ENCODE data around the gene ZNF805. TPM values are rescaled to one million over a fixed set of nuclear protein-coding genes. Genes with fewer than 3 reads are reported as not detected.

ZNF805 gene
- total and polyA plus RNA-seq, 2 of the 13 experiments (the other 11 are each of a cell fraction or from before 2014, with no cell fraction given): 5.1 to 12.8 TPM

DNA sequence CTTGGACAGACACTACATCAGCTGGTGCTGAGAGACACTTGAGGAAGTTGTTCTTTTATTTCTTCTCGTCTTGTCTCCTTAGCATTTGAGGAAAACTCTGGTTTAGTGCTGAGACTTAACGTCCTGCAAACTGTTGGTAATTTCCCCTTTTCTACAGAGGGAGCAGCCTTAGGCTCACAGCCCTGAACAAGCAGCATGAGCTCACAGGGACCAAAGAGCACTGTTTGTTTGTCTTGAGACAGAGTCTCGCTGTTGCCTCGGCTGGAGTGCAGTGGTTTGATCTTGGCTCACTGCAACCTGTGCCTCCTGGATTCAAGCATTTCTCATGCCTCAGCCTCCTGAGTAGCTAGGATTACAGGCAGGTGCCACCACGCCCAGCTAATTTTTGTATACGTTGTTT is 5.5 kb downstream of the ZNF805 start (continued):
- TF ChIP-seq ZNF776 (CRISPR knock-in tag; IDR thresholded peaks at IDR 0.05) (no peak), KLF16 (CRISPR knock-in tag; IDR thresholded peaks at IDR 0.05) (peak in 1 of 2 experiments; percentile 58; a peak in 1 of 4 replicates), SKI (IDR thresholded peaks at IDR 0.05; ENCODE audit: partially characterized antibody) (no peak), ZMYM3 (CRISPR knock-in tag; IDR thresholded peaks at IDR 0.05) (0 out of 2 replicates have a peak, but pooled peaks have one; percentile 34), CREB1 (IDR thresholded peaks at IDR 0.05) (no peak), CREB1 (CRISPR knock-in tag; IDR thresholded peaks at IDR 0.05) (no peak), ONECUT2 (CRISPR knock-in tag; IDR thresholded peaks at IDR 0.05) (no peak), LCORL (IDR thresholded peaks at IDR 0.05) (no peak), LCORL (CRISPR knock-in tag; IDR thresholded peaks at IDR 0.05) (no peak), ZBTB14 (CRISPR knock-in tag; IDR thresholded peaks at IDR 0.05) (no peak), ZNF652 (CRISPR knock-in tag; IDR thresholded peaks at IDR 0.05; ENCODE audit: borderline replicate concordance, low read depth) (no peak), KAT2B (IDR thresholded peaks at IDR 0.05; ENCODE audit: borderline replicate concordance, low read depth, low read length) (no peak), HOXD1 (CRISPR knock-in tag; IDR thresholded peaks at IDR 0.05) (no peak), MEIS2 (CRISPR knock-in tag; IDR thresholded peaks at IDR 0.05) (no peak), ZNF496 (CRISPR knock-in tag; IDR thresholded peaks at IDR 0.05; ENCODE audit: insufficient replicate concordance) (no peak), HMGXB3 (CRISPR knock-in tag; IDR thresholded peaks at IDR 0.05; ENCODE audit: borderline replicate concordance) (no peak), ZNF709 (CRISPR knock-in tag; IDR thresholded peaks at IDR 0.05) (no peak), KDM3A (CRISPR knock-in tag; IDR thresholded peaks at IDR 0.05; ENCODE audit: low read depth) (no peak), MXD4 (CRISPR knock-in tag; IDR thresholded peaks at IDR 0.05) (no peak), SETDB1 (CRISPR knock-in tag; IDR thresholded peaks at IDR 0.05; ENCODE audit: borderline replicate concordance) (no peak), ZSCAN30 (CRISPR knock-in tag; IDR thresholded peaks at IDR 0.05) (no peak), ZNF552 (CRISPR knock-in tag; IDR thresholded peaks at IDR 0.05; ENCODE audit: borderline replicate concordance) (no peak)
- TF ChIP-seq, protein P1, sequence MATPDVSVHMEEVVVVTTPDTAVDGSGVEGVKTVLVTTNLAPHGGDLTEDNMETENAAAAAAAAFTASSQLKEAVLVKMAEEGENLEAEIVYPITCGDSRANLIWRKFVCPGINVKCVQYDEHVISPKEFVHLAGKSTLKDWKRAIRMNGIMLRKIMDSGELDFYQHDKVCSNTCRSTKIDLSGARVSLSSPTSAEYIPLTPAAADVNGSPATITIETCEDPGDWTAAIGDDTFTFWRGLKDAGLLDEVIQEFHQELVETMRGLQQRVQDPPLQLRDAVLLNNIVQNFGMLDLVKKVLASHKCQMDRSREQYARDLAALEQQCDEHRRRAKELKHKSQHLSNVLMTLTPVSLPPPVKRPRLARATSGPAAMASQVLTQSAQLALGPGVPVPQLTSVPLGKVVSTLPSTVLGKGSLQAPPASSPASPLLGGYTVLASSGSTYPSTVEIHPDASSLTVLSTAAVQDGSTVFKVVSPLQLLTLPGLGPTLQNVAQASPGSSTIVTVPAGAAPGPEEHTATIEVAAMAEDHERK (CRISPR knock-in tag; IDR thresholded peaks at IDR 0.05; ENCODE audit: low read depth): no peak
- TF ChIP-seq, protein P2, sequence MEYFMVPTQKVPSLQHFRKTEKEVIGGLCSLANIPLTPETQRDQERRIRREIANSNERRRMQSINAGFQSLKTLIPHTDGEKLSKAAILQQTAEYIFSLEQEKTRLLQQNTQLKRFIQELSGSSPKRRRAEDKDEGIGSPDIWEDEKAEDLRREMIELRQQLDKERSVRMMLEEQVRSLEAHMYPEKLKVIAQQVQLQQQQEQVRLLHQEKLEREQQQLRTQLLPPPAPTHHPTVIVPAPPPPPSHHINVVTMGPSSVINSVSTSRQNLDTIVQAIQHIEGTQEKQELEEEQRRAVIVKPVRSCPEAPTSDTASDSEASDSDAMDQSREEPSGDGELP (IDR thresholded peaks at IDR 0.05; ENCODE audit: borderline replicate concordance, low read depth): no peak
- TF ChIP-seq, protein P3, sequence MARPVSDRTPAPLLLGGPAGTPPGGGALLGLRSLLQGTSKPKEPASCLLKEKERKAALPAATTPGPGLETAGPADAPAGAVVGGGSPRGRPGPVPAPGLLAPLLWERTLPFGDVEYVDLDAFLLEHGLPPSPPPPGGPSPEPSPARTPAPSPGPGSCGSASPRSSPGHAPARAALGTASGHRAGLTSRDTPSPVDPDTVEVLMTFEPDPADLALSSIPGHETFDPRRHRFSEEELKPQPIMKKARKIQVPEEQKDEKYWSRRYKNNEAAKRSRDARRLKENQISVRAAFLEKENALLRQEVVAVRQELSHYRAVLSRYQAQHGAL (CRISPR knock-in tag; IDR thresholded peaks at IDR 0.05; ENCODE audit: not compliant biosample characterization): no peak

Data from HepG2 (cell line).